Measurements from ENCODE around the gene ABCC11.
"Not testable (repeated sequence)": the region's sequence is repeated elsewhere in the genome, so short reads cannot be mapped to it uniquely, and the experiment has no call there.

Gene ABCC11

GRCh38 chr16:48201515-48202201 lies 45.7 kb downstream of the ABCC11 start:
- DNase-seq: no peak

- no peak for DNase-seq
Measured at GRCh38 chr16:48197294-48197693, 50.0 kb downstream of the ABCC11 start.

- no peak for DNase-seq
Measured at GRCh38 chr16:48194828-48195556, 52.3 kb downstream of the ABCC11 start.

- no peak for DNase-seq
Measured at GRCh38 chr16:48193846-48194245, 53.5 kb downstream of the ABCC11 start.

- DNase-seq: no peak
Measured at GRCh38 chr16:48188449-48189102, 58.8 kb downstream of the ABCC11 start.

GRCh38 chr16:48187779-48188178 lies 59.6 kb downstream of the ABCC11 start:
- DNase-seq: no peak

GRCh38 chr16:48184681-48185080 lies 62.7 kb downstream of the ABCC11 start:
- no peak for DNase-seq

- DNase-seq: no peak
Measured at GRCh38 chr16:48182979-48183537, 64.3 kb downstream of the ABCC11 start.

GRCh38 chr16:48181746-48182520 lies 65.4 kb downstream of the ABCC11 start:
- DNase-seq: not testable (repeated sequence)

GRCh38 chr16:48180868-48181480 lies 66.4 kb downstream of the ABCC11 start:
- DNase-seq: no peak

- no peak for DNase-seq
Measured at GRCh38 chr16:48176635-48177408, 70.5 kb downstream of the ABCC11 start.

- DNase-seq: no peak
Measured at GRCh38 chr16:48173889-48174288, 73.5 kb downstream of the ABCC11 start.

GRCh38 chr16:48172682-48173081 lies 74.7 kb downstream of the ABCC11 start:
- no peak for DNase-seq

GRCh38 chr16:48169896-48170295 lies 77.4 kb downstream of the ABCC11 start:
- no peak for DNase-seq

- no peak for DNase-seq
Measured at GRCh38 chr16:48168075-48168474, 79.3 kb downstream of the ABCC11 start.

GRCh38 chr16:48166617-48167016 lies 80.7 kb downstream of the ABCC11 start:
- DNase-seq: not testable (repeated sequence)

- no peak for DNase-seq
Measured at GRCh38 chr16:48165961-48166578, 81.3 kb downstream of the ABCC11 start.

- DNase-seq: peak; percentile 31
Measured at GRCh38 chr16:48164907-48165715, 82.2 kb downstream of the ABCC11 start.

GRCh38 chr16:48162839-48163410 lies 84.4 kb downstream of the ABCC11 start:
- DNase-seq: no peak

GRCh38 chr16:48161906-48162305 lies 85.4 kb downstream of the ABCC11 start:
- no peak for DNase-seq

Measured in effector CD8-positive, alpha-beta T cell (primary cell).